Activated B cell treated with CpG ODN at 0.5 μM for 24 hours (primary cell): ENCODE measurements around the gene CMIP. TPM values are rescaled to one million over a fixed set of nuclear protein-coding genes. Genes with fewer than 3 reads are reported as not detected.

Source experiments
- ATAC-seq: fragments of 200-7000 bp; cut with Tn5 transposase; one replicate; pipeline ENCODE4 v1.10.0; 2021; ENCODE audit warnings: low read depth, mild to moderate bottlenecking, moderate library complexity
- CTCF ChIA-PET: fragments of 350-600 bp; sonication (Branson Sonifier 250); formaldehyde crosslinking; loops from one replicate; lab custom pipeline; 2021; ENCODE audit warnings: antibody characterized with exemption; lab: Charles Lee
- POLR2A ChIA-PET: fragments of 350-600 bp; sonication (Branson Sonifier 250); formaldehyde crosslinking; loops from one replicate; lab custom pipeline; 2021; ENCODE audit warnings: antibody characterized with exemption; lab: Charles Lee
- DNase-seq: peaks from one replicate; pipeline ENCODE4 v3.0.0; 2022
- H3K27ac Mint-ChIP-seq: one replicate; pipeline ENCODE4 v1.8.0; 2020; ENCODE audit warnings: mixed read lengths
- H3K27me3 Mint-ChIP-seq: one replicate; pipeline ENCODE4 v1.8.0; 2021; ENCODE audit warnings: mixed read lengths
- H3K36me3 Mint-ChIP-seq: one replicate; pipeline ENCODE4 v1.8.0; 2021; ENCODE audit warnings: low read depth, mixed read lengths
- H3K4me1 Mint-ChIP-seq: one replicate; pipeline ENCODE4 v1.8.0; 2021; ENCODE audit warnings: mixed read lengths
- H3K4me3 Mint-ChIP-seq: one replicate; pipeline ENCODE4 v1.8.0; 2020; ENCODE audit warnings: mild to moderate bottlenecking, mixed read lengths
- H3K9me3 Mint-ChIP-seq: one replicate; pipeline ENCODE4 v1.8.0; 2020; ENCODE audit warnings: mixed read lengths
- intact Hi-C: fragments of 100-400 bp; cut with micrococcal nuclease; formaldehyde crosslinking; loops from one replicate; pipeline ENCODE4 v1.15.1; 2024
- total RNA-seq: library from RNA; stranded (reverse); gene quantifications from 2 replicates; pipeline ENCODE4 v1.2.3, GENCODE V29; 2022
- TF ChIP-seq, protein P1 (sequence below): fragments of 200-600 bp; IDR thresholded peaks from one replicate; pipeline ENCODE4 v1.8.0; 2022; ENCODE audit warnings: antibody characterized with exemption, mild to moderate bottlenecking

Gene CMIP
- total RNA-seq, 1 donor from 2014 or later = 76.3 TPM

DNA sequence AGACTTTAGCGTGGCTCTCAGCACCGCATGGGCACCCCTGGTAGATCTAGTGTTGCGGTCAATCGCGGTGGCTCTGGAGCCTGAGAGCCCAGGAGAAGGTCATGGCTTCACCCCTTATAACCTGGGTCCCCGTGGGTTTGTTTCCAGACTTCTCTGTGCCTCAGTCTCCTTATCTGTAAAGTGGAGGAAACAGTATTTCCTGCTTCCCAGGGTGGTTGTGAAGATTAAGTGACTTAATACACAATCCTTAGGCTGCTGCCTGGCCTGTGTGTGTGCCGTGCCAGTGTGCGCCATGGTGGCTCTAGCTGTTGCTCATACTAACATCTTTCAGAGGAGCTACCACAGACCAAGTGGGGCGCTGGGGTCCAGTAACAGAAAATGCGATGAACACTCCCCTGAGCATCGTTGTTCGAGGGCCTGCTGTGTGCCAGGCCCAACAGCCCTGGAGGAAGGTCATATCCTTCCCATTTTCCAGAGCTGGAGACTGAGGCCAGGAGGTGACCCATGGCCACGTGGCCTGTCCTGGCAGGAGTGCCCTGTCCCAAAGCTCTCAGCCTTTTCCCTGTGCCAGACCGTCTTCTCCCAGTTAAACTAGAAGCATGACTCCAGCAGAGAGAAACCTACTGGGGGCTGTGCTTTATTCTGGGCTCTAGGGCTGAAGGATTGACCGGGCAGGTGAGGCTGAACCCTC lies 70.1 kb downstream of the CMIP start:
- peaks cover 51% of the 10 kb centered on the region for H3K4me1 Mint-ChIP-seq
- peak overlapping the region; percentile 72 for H3K4me3 Mint-ChIP-seq
- no peaks in the 10 kb centered on the region for H3K9me3 Mint-ChIP-seq
- H3K27ac Mint-ChIP-seq = no peak overlapping the region
- H3K36me3 Mint-ChIP-seq = peaks cover 12% of the 10 kb centered on the region
- TF ChIP-seq, protein P1, sequence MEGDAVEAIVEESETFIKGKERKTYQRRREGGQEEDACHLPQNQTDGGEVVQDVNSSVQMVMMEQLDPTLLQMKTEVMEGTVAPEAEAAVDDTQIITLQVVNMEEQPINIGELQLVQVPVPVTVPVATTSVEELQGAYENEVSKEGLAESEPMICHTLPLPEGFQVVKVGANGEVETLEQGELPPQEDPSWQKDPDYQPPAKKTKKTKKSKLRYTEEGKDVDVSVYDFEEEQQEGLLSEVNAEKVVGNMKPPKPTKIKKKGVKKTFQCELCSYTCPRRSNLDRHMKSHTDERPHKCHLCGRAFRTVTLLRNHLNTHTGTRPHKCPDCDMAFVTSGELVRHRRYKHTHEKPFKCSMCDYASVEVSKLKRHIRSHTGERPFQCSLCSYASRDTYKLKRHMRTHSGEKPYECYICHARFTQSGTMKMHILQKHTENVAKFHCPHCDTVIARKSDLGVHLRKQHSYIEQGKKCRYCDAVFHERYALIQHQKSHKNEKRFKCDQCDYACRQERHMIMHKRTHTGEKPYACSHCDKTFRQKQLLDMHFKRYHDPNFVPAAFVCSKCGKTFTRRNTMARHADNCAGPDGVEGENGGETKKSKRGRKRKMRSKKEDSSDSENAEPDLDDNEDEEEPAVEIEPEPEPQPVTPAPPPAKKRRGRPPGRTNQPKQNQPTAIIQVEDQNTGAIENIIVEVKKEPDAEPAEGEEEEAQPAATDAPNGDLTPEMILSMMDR = no peak
- POLR2A ChIA-PET = interaction anchor here (0.7 to 1.9 kb wide), 5 partner anchors 14 to 37 kb away, joined by 3 to 5 read pairs (median 3); no protein-coding TSS in a partner anchor
- no peaks in the 10 kb centered on the region for H3K27me3 Mint-ChIP-seq
- DNase-seq (no peak), ATAC-seq (no peak)
- CTCF ChIA-PET = interaction anchor here (0.6 to 1.3 kb wide), 2 partner anchors 14 to 83 kb away, joined by 3 read pairs; no protein-coding TSS in a partner anchor
- intact Hi-C loops = loop anchor here (1.0 to 5.0 kb wide), 2 partner anchors 13 to 37 kb away; no protein-coding TSS in a partner anchor

DNA sequence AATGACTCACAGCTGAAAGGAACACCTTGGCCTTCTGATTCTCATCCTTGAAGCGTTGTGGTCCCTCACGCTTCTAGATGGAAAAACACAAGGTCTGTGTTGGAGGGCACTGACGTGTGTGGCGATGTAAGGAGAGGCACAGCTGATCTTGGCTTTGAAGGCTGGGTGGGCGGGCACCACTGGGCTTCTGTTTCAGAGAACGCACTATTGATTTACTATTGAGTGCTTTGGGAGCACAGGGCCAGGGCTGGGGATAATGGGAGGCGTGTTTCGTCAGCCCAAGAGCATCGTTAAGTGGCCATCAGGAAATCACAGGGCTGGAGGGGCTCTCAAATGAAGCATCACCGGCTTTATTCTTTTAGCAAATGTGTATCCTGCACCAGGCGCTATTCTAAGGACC lies 70.7 kb downstream of the CMIP start:
- ChIA-PET CTCF (no interaction called here), POLR2A (interaction anchor here (1.1 to 1.2 kb wide), 2 partner anchors 34 to 38 kb away, joined by 3 read pairs; no protein-coding TSS in a partner anchor)
- no peaks in the 10 kb centered on the region for H3K27me3 Mint-ChIP-seq
- TF ChIP-seq, protein P1 = no peak
- peaks cover 56% of the 10 kb centered on the region for H3K4me1 Mint-ChIP-seq
- DNase-seq = no peak
- intact Hi-C loops = no loop called here
- ATAC-seq = no peak
- peaks cover 12% of the 10 kb centered on the region for H3K36me3 Mint-ChIP-seq
- H3K4me3 Mint-ChIP-seq = no peak overlapping the region
- no peaks in the 10 kb centered on the region for H3K9me3 Mint-ChIP-seq
- no peak overlapping the region for H3K27ac Mint-ChIP-seq

DNA sequence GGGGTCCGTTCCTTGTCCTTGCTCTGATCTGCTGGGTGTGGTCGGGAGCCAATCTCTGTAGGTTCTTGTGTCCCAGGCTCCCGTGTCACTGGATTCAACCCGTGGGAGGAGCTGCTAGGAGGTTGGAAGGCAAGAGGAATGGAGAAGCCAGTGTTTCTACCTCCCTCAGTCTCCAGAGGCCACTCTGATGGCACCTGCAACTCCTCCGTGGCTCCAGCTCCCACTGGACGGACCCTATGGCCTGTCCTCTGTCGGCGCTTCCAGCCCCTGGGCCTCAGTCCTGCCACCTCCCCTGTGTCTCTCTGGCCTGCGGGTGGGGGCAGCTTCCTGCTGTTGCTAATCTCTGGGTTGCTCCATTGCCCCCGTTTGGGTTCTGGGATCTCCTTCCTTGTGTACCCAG lies 71.1 kb downstream of the CMIP start:
- Mint-ChIP-seq H3K36me3 (peaks cover 12% of the 10 kb centered on the region), H3K9me3 (no peaks in the 10 kb centered on the region), H3K27me3 (no peaks in the 10 kb centered on the region), H3K4me1 (peaks cover 59% of the 10 kb centered on the region), H3K4me3 (no peak overlapping the region), H3K27ac (peak overlapping the region; percentile 18)
- ATAC-seq (no peak), DNase-seq (no peak)
- POLR2A ChIA-PET = interaction anchor here (0.7 to 1.2 kb wide), 3 partner anchors 15 to 38 kb away, joined by 3 read pairs; no protein-coding TSS in a partner anchor
- CTCF ChIA-PET = no interaction called here
- TF ChIP-seq, protein P1 = no peak
- intact Hi-C loops = no loop called here

DNA sequence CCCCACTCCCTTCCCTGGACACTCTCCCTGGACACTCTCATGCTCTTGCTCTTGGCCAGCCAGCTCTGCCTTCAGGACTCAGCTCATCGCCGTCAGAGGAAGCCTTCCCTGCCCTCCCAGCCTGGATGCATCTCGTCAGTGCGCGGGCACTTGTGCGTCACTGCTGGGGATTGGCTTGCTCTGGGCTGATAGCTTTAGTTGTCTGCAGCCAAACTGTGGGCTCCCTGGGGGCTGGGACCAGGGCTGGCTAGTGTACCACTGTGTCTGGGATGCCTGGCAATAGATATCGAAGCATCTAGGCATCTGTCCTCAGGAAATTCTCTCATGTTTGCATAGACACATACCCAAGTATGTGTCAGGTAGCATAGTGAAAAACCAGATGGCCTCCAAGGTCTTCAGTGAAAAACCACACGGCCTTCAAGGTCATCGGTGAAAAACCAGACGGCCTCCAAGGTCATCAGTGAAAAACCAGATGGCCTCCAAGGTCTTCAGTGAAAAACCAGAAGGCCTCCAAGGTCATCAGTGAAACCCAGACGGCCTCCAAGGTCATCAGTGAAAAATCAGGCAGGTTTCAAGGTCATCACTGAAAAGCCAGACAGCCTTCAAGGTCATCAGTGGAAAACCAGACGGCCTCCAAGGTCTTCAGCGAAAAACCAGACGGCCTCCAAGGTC lies 72.0 kb downstream of the CMIP start:
- ChIA-PET POLR2A (interaction anchor here (0.7 kb wide), 1 partner anchor 16 kb away, joined by 3 read pairs; no protein-coding TSS in a partner anchor), CTCF (no interaction called here)
- Mint-ChIP-seq H3K4me1 (peaks cover 63% of the 10 kb centered on the region), H3K36me3 (peaks cover 12% of the 10 kb centered on the region), H3K27ac (no peak overlapping the region), H3K9me3 (no peaks in the 10 kb centered on the region), H3K4me3 (no peak overlapping the region), H3K27me3 (no peaks in the 10 kb centered on the region)
- ATAC-seq (no peak), DNase-seq (no peak)
- intact Hi-C loops = no loop called here
- TF ChIP-seq, protein P1 = no peak

DNA sequence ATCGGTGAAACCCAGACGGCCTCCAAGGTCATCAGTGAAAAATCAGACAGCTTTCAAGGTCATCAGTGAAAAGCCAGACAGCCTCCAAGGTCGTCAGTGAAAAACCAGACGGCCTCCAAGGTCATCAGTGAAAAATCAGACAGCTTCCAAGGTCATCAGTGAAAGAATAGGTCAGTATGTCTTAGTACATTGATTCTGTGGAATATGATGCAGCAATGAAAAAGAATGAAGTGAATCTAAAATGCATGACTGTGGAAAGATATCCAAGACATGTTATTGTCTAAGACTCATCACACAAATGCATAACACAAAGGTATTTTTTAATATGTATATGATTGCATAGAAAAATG lies 72.5 kb downstream of the CMIP start:
- ChIA-PET POLR2A (no interaction called here), CTCF (no interaction called here)
- peaks cover 12% of the 10 kb centered on the region for H3K36me3 Mint-ChIP-seq
- no peaks in the 10 kb centered on the region for H3K9me3 Mint-ChIP-seq
- H3K27me3 Mint-ChIP-seq = no peaks in the 10 kb centered on the region
- H3K4me3 Mint-ChIP-seq = no peak overlapping the region
- no peak overlapping the region for H3K27ac Mint-ChIP-seq
- H3K4me1 Mint-ChIP-seq = peaks cover 63% of the 10 kb centered on the region
- ATAC-seq (no peak), DNase-seq (no peak)
- intact Hi-C loops = no loop called here
- TF ChIP-seq, protein P1 = no peak
